Ovary (tissue), 3 donors: Measurements from ENCODE around the gene AKT1.

Source experiments
- CTCF ChIP-seq, 3 donors: fragments of 450-650 bp in 2 of 3; fragments of 200-600 bp in 1 of 3; IDR thresholded peaks; one replicate each; pipeline versions ENCODE4 v1.5.1 to v1.8.0; 2016 to 2022; ENCODE audit warnings: antibody characterized with exemption in 3 of 3, mild to moderate bottlenecking in 1 of 3
- EP300 ChIP-seq: sonication (generic); formaldehyde crosslinking; IDR thresholded peaks from one replicate; pipeline ENCODE4 v1.6.1; 2017; ENCODE audit warnings: antibody characterized with exemption
- POLR2A ChIP-seq: fragments of 450-650 bp; IDR thresholded peaks from one replicate; pipeline ENCODE4 v1.6.1; 2017; ENCODE audit warnings: antibody characterized with exemption, mild to moderate bottlenecking, moderate library complexity
- donor health status: DM: no; HTN: no; CAD: no.

GRCh38 chr14:104799244-104800014 lies 3.9 kb upstream of the AKT1 start:
- TF ChIP-seq CTCF (IDR thresholded peaks at IDR 0.05) = peak in 2 of 3 donors; percentile 22 to 47
- TF ChIP-seq POLR2A = no peak
- no peak for TF ChIP-seq EP300
